Smooth muscle cell (in vitro differentiated cells): ENCODE results near the gene GMPS. TPM values are rescaled to one million over a fixed set of nuclear protein-coding genes. Genes with fewer than 3 reads are reported as not detected.
"Not testable (repeated sequence)": the region's sequence is repeated elsewhere in the genome, so short reads cannot be mapped to it uniquely, and the experiment has no call there.

Experiments
- DNase-seq: peaks from one replicate; lab custom pipeline; 2025; ENCODE audit not compliant: unreplicated experiment; lab: John Stamatoyannopoulos, UW
- H2AFZ ChIP-seq: fragments of 200-600 bp; sonication (generic); 2 replicates; pipeline ENCODE4 v1.6.0; 2016; ENCODE audit warnings: antibody characterized with exemption, low read depth, mild to moderate bottlenecking
- H3F3A ChIP-seq: fragments of 200-600 bp; sonication (generic); 2 replicates; pipeline ENCODE4 v1.6.0; 2017; ENCODE audit warnings: antibody characterized with exemption, low read depth
- H3K27ac ChIP-seq: fragments of 200-600 bp; sonication (generic); 2 replicates; pipeline ENCODE4 v1.5.1; 2016; ENCODE audit warnings: low read depth, mild to moderate bottlenecking
- H3K27me3 ChIP-seq: fragments of 200-600 bp; sonication (generic); 2 replicates; pipeline ENCODE4 v1.6.1; 2016; ENCODE audit warnings: low read depth, mild to moderate bottlenecking
- H3K36me3 ChIP-seq: fragments of 200-600 bp; sonication (generic); 2 replicates; pipeline ENCODE4 v1.5.1; 2016; ENCODE audit warnings: low read depth
- H3K4me1 ChIP-seq: fragments of 200-600 bp; sonication (generic); 2 replicates; pipeline ENCODE4 v1.5.1; 2016; ENCODE audit warnings: low read depth
- H3K4me2 ChIP-seq: fragments of 200-600 bp; sonication (generic); 2 replicates; pipeline ENCODE4 v1.6.0; 2016; ENCODE audit warnings: mild to moderate bottlenecking
- H3K4me3 ChIP-seq: fragments of 200-600 bp; sonication (generic); 2 replicates; pipeline ENCODE4 v1.5.1; 2016; ENCODE audit warnings: mild to moderate bottlenecking
- H3K79me2 ChIP-seq: fragments of 200-600 bp; sonication (generic); 2 replicates; pipeline ENCODE4 v1.6.0; 2016; ENCODE audit warnings: low read depth, mild to moderate bottlenecking
- H3K9ac ChIP-seq: fragments of 200-600 bp; sonication (generic); 2 replicates; pipeline ENCODE4 v1.6.0; 2016; ENCODE audit warnings: low read depth
- H3K9me3 ChIP-seq: fragments of 200-600 bp; sonication (generic); replicated peaks from 2 replicates; pipeline ENCODE4 v1.5.1; 2016; ENCODE audit warnings: low read depth
- H4K20me1 ChIP-seq: fragments of 200-600 bp; sonication (generic); 2 replicates; pipeline ENCODE4 v1.6.0; 2016; ENCODE audit warnings: low read depth
- WGBS: methylation state at CpG from one replicate; pipeline ENCODE4 v1.1.7; 2016; ENCODE audit warnings: low lambda C conversion rate; 5-methylcytosine and 5-hydroxymethylcytosine counted together
- polyA plus RNA-seq: library from polyadenylated mRNA; unstranded; fragments of >200 nt; fragmentation: Nextera tagmentation; extraction: Ambion mirVana; gene quantifications from 2 replicates; pipeline ENCODE4 v1.2.1, GENCODE V29; 2016
- total RNA-seq: library from RNA; depleted of rRNA; stranded (reverse); fragments of >200 nt; gene quantifications from 2 replicates; pipeline ENCODE4 v1.2.3, GENCODE V29; 2014
- TF ChIP-seq, protein P1 (sequence below): fragments of 200-600 bp; sonication (generic); IDR thresholded peaks from 2 replicates; pipeline ENCODE4 v1.5.1; 2017; ENCODE audit warnings: borderline replicate concordance, mild to moderate bottlenecking, antibody characterized with exemption; ENCODE audit not compliant: insufficient read depth, poor library complexity, severe bottlenecking

Gene GMPS
- total RNA-seq (52.1 and 72.9 TPM in 2 replicates), polyA plus RNA-seq (57.3 and 64.5 TPM in 2 replicates)

- peaks cover 48% of the 10 kb centered on the region for H3K79me2 ChIP-seq
- TF ChIP-seq, protein P1, sequence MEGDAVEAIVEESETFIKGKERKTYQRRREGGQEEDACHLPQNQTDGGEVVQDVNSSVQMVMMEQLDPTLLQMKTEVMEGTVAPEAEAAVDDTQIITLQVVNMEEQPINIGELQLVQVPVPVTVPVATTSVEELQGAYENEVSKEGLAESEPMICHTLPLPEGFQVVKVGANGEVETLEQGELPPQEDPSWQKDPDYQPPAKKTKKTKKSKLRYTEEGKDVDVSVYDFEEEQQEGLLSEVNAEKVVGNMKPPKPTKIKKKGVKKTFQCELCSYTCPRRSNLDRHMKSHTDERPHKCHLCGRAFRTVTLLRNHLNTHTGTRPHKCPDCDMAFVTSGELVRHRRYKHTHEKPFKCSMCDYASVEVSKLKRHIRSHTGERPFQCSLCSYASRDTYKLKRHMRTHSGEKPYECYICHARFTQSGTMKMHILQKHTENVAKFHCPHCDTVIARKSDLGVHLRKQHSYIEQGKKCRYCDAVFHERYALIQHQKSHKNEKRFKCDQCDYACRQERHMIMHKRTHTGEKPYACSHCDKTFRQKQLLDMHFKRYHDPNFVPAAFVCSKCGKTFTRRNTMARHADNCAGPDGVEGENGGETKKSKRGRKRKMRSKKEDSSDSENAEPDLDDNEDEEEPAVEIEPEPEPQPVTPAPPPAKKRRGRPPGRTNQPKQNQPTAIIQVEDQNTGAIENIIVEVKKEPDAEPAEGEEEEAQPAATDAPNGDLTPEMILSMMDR: peak; percentile 32
- H3F3A ChIP-seq: peaks cover 4% of the 10 kb centered on the region
- DNase-seq: peak; percentile 82
- H3K4me1 ChIP-seq: peaks cover 21% of the 10 kb centered on the region
- WGBS: 1% methylated on average over 56 of the region's 83 CpGs
- H4K20me1 ChIP-seq: peaks cover 40% of the 10 kb centered on the region
- peak within 1 kb of the TSS; percentile 87 for H3K9ac ChIP-seq
- peak within 1 kb of the TSS; percentile 97 for H3K4me2 ChIP-seq
- peak within 1 kb of the TSS; percentile 80 for H3K27ac ChIP-seq
- no peaks in the 10 kb centered on the region for H3K36me3 ChIP-seq
- H3K27me3 ChIP-seq: no peaks in the 10 kb centered on the region
- peak within 1 kb of the TSS; percentile 80 for H3K4me3 ChIP-seq
- H3K9me3 ChIP-seq: no peaks in the 10 kb centered on the region
- peak within 1 kb of the TSS; percentile 100 for H2AFZ ChIP-seq
These were observed at the start of gene GMPS for GRCh38 chr3:155870133-155870944. GMPS (plus strand) TSS chr3:155870650; CDS start chr3:155870871, 221 bp downstream.

DNA sequence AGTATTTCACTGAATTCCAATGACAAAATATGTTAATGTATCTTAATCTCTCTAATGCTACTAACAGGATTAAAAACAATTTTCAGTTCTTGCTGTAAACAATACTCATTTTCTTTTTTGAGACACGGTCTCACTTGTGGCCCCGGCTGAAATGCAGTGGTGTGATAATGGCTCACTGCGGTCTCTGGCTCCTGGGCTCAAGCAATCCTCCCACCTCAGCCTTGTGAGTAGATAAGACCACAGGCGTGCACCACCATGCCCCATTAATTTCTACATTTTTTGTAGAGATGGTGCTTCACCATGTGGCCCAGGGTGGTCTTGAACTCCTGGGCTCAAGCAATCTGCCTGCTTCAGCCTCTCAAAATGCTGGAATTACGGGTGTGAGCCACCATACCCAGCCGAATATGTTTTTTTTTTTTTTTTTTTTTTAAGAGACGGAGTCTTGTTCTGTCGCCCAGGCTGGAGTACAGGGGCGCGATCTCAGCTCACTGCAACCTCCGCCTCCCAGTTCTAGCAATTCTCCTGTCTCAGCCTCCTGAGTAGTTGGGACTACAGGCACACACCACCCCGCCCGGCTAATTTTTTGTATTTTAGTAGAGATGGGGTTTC, 41.9 kb upstream of the GMPS start:
- H3K9ac ChIP-seq, H3K79me2 ChIP-seq, H3K27ac ChIP-seq, H3K4me1 ChIP-seq, H3F3A ChIP-seq, H4K20me1 ChIP-seq, H2AFZ ChIP-seq, H3K4me2 ChIP-seq, H3K9me3 ChIP-seq, H3K4me3 ChIP-seq, H3K36me3 ChIP-seq, H3K27me3 ChIP-seq, DNase-seq: not testable (repeated sequence)
- WGBS: 96% methylated on average over 13 of the region's 13 CpGs

DNA sequence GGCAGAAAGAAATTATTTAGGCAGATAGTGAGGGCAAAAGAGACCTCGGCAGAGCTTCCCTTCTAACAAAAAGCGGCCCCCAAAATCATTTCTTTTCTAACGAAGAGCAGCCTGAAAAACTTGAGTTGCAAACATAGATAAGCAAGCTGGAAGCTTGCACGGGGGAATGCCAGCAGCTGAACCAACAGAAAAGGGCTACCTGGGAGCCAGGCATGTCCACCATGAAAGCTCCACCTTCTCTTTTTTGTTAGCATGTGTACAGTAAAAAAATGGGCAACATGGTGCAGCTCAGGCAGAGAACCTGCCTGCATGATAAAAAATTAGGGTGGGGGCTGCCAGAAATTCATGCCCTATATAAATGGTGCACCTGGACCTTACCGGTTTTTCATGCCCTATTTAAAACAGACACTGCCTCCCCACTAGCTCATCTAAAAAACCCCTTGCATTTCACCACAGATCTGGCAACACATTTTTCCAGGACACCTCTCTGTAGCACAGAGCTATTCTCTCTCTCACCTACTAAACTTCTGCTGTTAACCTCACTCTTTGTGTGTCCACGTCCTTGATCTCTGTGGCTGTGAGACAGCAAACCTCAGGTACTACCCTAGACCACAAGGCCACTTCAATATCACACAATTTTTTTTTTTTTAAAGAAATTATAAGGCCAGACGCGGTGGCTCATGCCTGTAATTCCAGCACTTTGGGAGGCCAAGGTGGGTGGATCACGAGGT, 34.9 kb upstream of the GMPS start:
- peaks cover 34% of the 10 kb centered on the region for H4K20me1 ChIP-seq
- peaks cover 15% of the 10 kb centered on the region for H3K79me2 ChIP-seq
- DNase-seq: no peak
- no peak overlapping the region for H3K9ac ChIP-seq
- H3K27ac ChIP-seq: no peak overlapping the region
- H3K4me3 ChIP-seq: no peak overlapping the region
- TF ChIP-seq, protein P1: no peak
- H3K4me1 ChIP-seq: no peaks in the 10 kb centered on the region
- H3K36me3 ChIP-seq: no peaks in the 10 kb centered on the region
- H3K27me3 ChIP-seq: no peaks in the 10 kb centered on the region
- H3K9me3 ChIP-seq: no peaks in the 10 kb centered on the region
- no peak overlapping the region for H2AFZ ChIP-seq
- H3K4me2 ChIP-seq: no peak overlapping the region
- 93% methylated on average over 9 of the region's 9 CpGs for WGBS
- no peaks in the 10 kb centered on the region for H3F3A ChIP-seq

- H3K36me3 ChIP-seq: no peaks in the 10 kb centered on the region
- no peak for DNase-seq
- no peak overlapping the region for H3K27ac ChIP-seq
- H4K20me1 ChIP-seq: peaks cover 79% of the 10 kb centered on the region
- H3K9ac ChIP-seq: no peak overlapping the region
- WGBS: 95% methylated on average over 1 of the region's 1 CpG
- H3K9me3 ChIP-seq: no peaks in the 10 kb centered on the region
- TF ChIP-seq, protein P1: no peak
- peaks cover 68% of the 10 kb centered on the region for H3K79me2 ChIP-seq
- no peak overlapping the region for H3K4me3 ChIP-seq
- H3K4me2 ChIP-seq: no peak overlapping the region
- H3F3A ChIP-seq: no peaks in the 10 kb centered on the region
- H3K4me1 ChIP-seq: no peaks in the 10 kb centered on the region
- H2AFZ ChIP-seq: no peak overlapping the region
- H3K27me3 ChIP-seq: no peaks in the 10 kb centered on the region
These were observed 26.9 kb upstream of the GMPS start for GRCh38 chr3:155843569-155843968.
